ENCODE data around the gene HSD11B1. TPM values are rescaled to one million over a fixed set of nuclear protein-coding genes. Genes with fewer than 3 reads are reported as not detected.

The HSD11B1 gene
- polyA plus RNA-seq, 3 donors = not detected

DNA sequence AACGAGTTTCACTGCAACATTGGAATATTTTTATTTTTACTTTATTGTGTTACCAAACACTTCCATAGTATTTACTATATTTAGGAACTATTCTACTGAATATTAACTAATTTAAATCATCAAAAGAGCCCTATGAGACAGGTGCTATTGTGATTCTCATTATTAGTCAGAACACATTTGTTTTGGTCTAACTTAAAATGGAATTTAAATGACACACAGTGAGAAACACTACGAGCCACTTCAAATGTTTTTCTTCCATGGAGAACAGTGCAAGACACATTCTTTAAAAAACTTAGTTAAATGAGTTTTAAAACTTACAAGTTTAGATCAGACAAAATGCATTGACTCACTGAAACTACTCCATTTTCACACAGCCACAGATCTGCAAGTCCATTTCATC lies 44.6 kb downstream of the HSD11B1 start:
- Histone ChIP-seq H3K27me3 (ENCODE audit: control insufficient read depth in 2 of 2, insufficient read depth in 2 of 2, low read length in 2 of 2) (no peaks in the 10 kb centered on the region), H3K4me2 (replicated peaks; ENCODE audit: extremely low read depth, low read length, poor library complexity, severe bottlenecking) (no peak overlapping the region), H2AFZ (ENCODE audit: insufficient read depth, low read depth, low read length, poor library complexity, severe bottlenecking) (no peak overlapping the region), H3K4me3 (replicated peaks in 1 of 3; ENCODE audit: low read depth in 2 of 3, low read length in 3 of 3) (no peak overlapping the region), H3K9me3 (replicated peaks in 1 of 2; ENCODE audit: control insufficient read depth in 1 of 2, insufficient read depth in 1 of 2, low read length in 2 of 2) (no peaks in the 10 kb centered on the region), H3K4me1 (ENCODE audit: control insufficient read depth in 1 of 2, insufficient read depth in 2 of 2, low read length in 2 of 2) (peaks cover 54 to 56% of the 10 kb centered on the region in 2 donors), H3K9ac (ENCODE audit: insufficient read depth, low read length, poor library complexity, severe bottlenecking) (no peak overlapping the region), H3K79me2 (ENCODE audit: insufficient read depth, low read length) (no peaks in the 10 kb centered on the region), H3K27ac (ENCODE audit: low read depth in 1 of 2, low read length in 2 of 2) (peak overlapping the region in 1 of 2 donors; percentile 80), H4K20me1 (ENCODE audit: insufficient read depth, low read length) (no peaks in the 10 kb centered on the region), H3K36me3 (replicated peaks in 1 of 2; ENCODE audit: control insufficient read depth in 1 of 2, insufficient read depth in 2 of 2, low read length in 2 of 2) (no peaks in the 10 kb centered on the region)
- WGBS (ENCODE audit: insufficient coverage) = no CpG with 5 or more reads among the region's 2 CpGs
- intact Hi-C loops (cut with micrococcal nuclease) = loop anchor here (5.0 to 10.0 kb wide), 2 partner anchors 54 to 172 kb away; no protein-coding TSS in a partner anchor
- H3K4me1 Mint-ChIP-seq = peaks cover 49% of the 10 kb centered on the region
- peaks cover 0 to 1% (median 0%) of the 10 kb centered on the region in 3 donors for H3K27me3 Mint-ChIP-seq (ENCODE audit: low read depth in 3 of 3)
- DNase-seq = peak in 1 of 3 donors; percentile 31
- H3K9me3 Mint-ChIP-seq = no peaks in the 10 kb centered on the region
- no peak for TF ChIP-seq CTCF (IDR thresholded peaks at IDR 0.05)
- no peak overlapping the region for H3K4me3 Mint-ChIP-seq
- peak overlapping the region in 6 of 7 donors; percentile 69 to 89 (median 84) for H3K27ac Mint-ChIP-seq
- H3K36me3 Mint-ChIP-seq = no peaks in the 10 kb centered on the region

DNA sequence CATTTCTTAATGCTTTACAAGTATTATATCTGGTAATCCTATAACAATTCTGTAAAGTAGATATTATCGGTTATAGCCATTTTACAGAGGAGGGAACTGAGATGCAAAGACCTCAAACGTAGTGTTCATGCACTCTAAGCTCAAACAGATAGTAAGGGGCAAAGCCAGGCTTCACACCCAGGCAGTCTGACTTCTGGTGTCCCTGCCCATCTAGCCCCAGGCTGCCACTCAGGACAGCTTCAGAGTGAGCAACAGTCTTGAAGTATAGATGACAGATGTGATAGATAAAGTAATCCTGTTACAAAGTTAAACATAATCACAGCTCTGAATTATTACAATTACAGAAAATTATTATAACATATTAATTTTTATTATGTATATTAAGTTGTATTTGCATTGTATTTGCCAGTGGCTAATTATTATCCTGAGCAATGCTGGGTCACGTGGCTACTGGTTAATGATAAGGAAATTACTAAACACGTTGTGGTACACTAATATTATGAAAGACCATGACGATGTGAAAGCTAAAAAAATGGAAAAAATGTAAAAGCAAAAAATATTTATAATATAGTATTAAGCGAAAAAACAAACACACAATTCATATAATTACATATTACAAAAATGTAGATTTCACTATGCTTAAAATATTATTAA lies 45.2 kb downstream of the HSD11B1 start:
- Mint-ChIP-seq H3K27ac (peak overlapping the region; percentile 66 to 89 (median 83)), H3K9me3 (no peaks in the 10 kb centered on the region), H3K36me3 (no peaks in the 10 kb centered on the region), H3K4me3 (no peak overlapping the region), H3K4me1 (peaks cover 52% of the 10 kb centered on the region), H3K27me3 (ENCODE audit: low read depth in 3 of 3) (peaks cover 0 to 1% (median 0%) of the 10 kb centered on the region in 3 donors)
- 40% methylated on average over 1 of the region's 6 CpGs for WGBS (ENCODE audit: insufficient coverage)
- peak in 2 of 3 donors; percentile 59 to 68 for DNase-seq
- TF ChIP-seq CTCF (IDR thresholded peaks at IDR 0.05) = no peak
- Histone ChIP-seq H3K36me3 (replicated peaks in 1 of 2; ENCODE audit: control insufficient read depth in 1 of 2, insufficient read depth in 2 of 2, low read length in 2 of 2) (no peaks in the 10 kb centered on the region), H3K27ac (ENCODE audit: low read depth in 1 of 2, low read length in 2 of 2) (peak overlapping the region; percentile 54 to 80), H3K79me2 (ENCODE audit: insufficient read depth, low read length) (no peaks in the 10 kb centered on the region), H3K4me1 (ENCODE audit: control insufficient read depth in 1 of 2, insufficient read depth in 2 of 2, low read length in 2 of 2) (peaks cover 60 to 62% of the 10 kb centered on the region in 2 donors), H3K9me3 (replicated peaks in 1 of 2; ENCODE audit: control insufficient read depth in 1 of 2, insufficient read depth in 1 of 2, low read length in 2 of 2) (no peaks in the 10 kb centered on the region), H3K27me3 (ENCODE audit: control insufficient read depth in 2 of 2, insufficient read depth in 2 of 2, low read length in 2 of 2) (no peaks in the 10 kb centered on the region), H3K4me3 (replicated peaks in 1 of 3; ENCODE audit: low read depth in 2 of 3, low read length in 3 of 3) (no peak overlapping the region), H4K20me1 (ENCODE audit: insufficient read depth, low read length) (no peaks in the 10 kb centered on the region), H2AFZ (ENCODE audit: insufficient read depth, low read depth, low read length, poor library complexity, severe bottlenecking) (no peak overlapping the region), H3K4me2 (replicated peaks; ENCODE audit: extremely low read depth, low read length, poor library complexity, severe bottlenecking) (peak overlapping the region; percentile 20), H3K9ac (ENCODE audit: insufficient read depth, low read length, poor library complexity, severe bottlenecking) (no peak overlapping the region)
- intact Hi-C loops (cut with micrococcal nuclease) = loop anchor here (5.0 to 10.0 kb wide), 2 partner anchors 55 to 172 kb away; no protein-coding TSS in a partner anchor

Measured in CD14-positive monocyte (primary cell).